Progenitor cell of endocrine pancreas (in vitro differentiated cells): ENCODE results near the gene SLCO6A1. TPM values are rescaled to one million over a fixed set of nuclear protein-coding genes. Genes with fewer than 3 reads are reported as not detected.
"Not testable (repeated sequence)": the region's sequence is repeated elsewhere in the genome, so short reads cannot be mapped to it uniquely, and the experiment has no call there.

Experiments used
- DNase-seq: peaks from one replicate; pipeline ENCODE4 v3.0.0; 2021; ENCODE audit warnings: low spot score; ENCODE audit not compliant: unreplicated experiment
- H3K27ac Mint-ChIP-seq: 2 replicates; pipeline ENCODE4 v1.8.0; 2021; ENCODE audit warnings: mild to moderate bottlenecking, moderate library complexity, mixed read lengths
- H3K27me3 Mint-ChIP-seq: 2 replicates; pipeline ENCODE4 v1.8.0; 2021; ENCODE audit warnings: mixed read lengths
- H3K36me3 Mint-ChIP-seq: 2 replicates; pipeline ENCODE4 v1.8.0; 2022; ENCODE audit warnings: mixed read lengths; ENCODE audit not compliant: insufficient read depth
- H3K4me1 Mint-ChIP-seq: 2 replicates; pipeline ENCODE4 v1.8.0; 2021; ENCODE audit warnings: low read depth, mixed read lengths
- H3K4me3 Mint-ChIP-seq: 2 replicates; pipeline ENCODE4 v1.8.0; 2021; ENCODE audit warnings: low read depth, mild to moderate bottlenecking, moderate library complexity, mixed read lengths
- H3K9me3 Mint-ChIP-seq: 2 replicates; pipeline ENCODE4 v1.8.0; 2021; ENCODE audit warnings: low read depth, mixed read lengths
- CTCF ChIP-seq: fragments of 200-600 bp; sonication (generic); IDR thresholded peaks from one replicate; pipeline ENCODE4 v1.5.0; 2021; ENCODE audit warnings: antibody characterized with exemption, mild to moderate bottlenecking; ENCODE audit not compliant: unreplicated experiment
- total RNA-seq: library from RNA; stranded (reverse); gene quantifications from 2 replicates; pipeline ENCODE4 v1.2.1, GENCODE V29; 2021

SLCO6A1 gene
- total RNA-seq, 1 donor from 2014 or later = 4.9 TPM

- H3K9me3 Mint-ChIP-seq = no peaks in the 10 kb centered on the region
- no peak overlapping the region for H3K27ac Mint-ChIP-seq
- no peak for TF ChIP-seq CTCF
- no peaks in the 10 kb centered on the region for H3K36me3 Mint-ChIP-seq
- DNase-seq = no peak
- no peaks in the 10 kb centered on the region for H3K27me3 Mint-ChIP-seq
- peaks cover 9% of the 10 kb centered on the region for H3K4me1 Mint-ChIP-seq
- no peak overlapping the region for H3K4me3 Mint-ChIP-seq
These were observed 12.9 kb upstream of the SLCO6A1 start for GRCh38 chr5:102511666-102512065.

GRCh38 chr5:102491261-102491914 is 7.4 kb downstream of the SLCO6A1 start:
- peaks cover 16% of the 10 kb centered on the region for H3K9me3 Mint-ChIP-seq
- not testable (repeated sequence) for H3K36me3 Mint-ChIP-seq, H3K4me1 Mint-ChIP-seq, H3K27me3 Mint-ChIP-seq, H3K4me3 Mint-ChIP-seq, H3K27ac Mint-ChIP-seq, DNase-seq

GRCh38 chr5:102483736-102484135 is 15.1 kb downstream of the SLCO6A1 start:
- DNase-seq = no peak
- Mint-ChIP-seq H3K4me1 (peaks cover 4% of the 10 kb centered on the region), H3K27me3 (no peaks in the 10 kb centered on the region), H3K4me3 (no peak overlapping the region), H3K36me3 (no peaks in the 10 kb centered on the region), H3K27ac (no peak overlapping the region), H3K9me3 (no peaks in the 10 kb centered on the region)
- TF ChIP-seq CTCF = no peak

GRCh38 chr5:102481054-102481715 is 17.6 kb downstream of the SLCO6A1 start:
- no peaks in the 10 kb centered on the region for H3K27me3 Mint-ChIP-seq
- H3K4me3 Mint-ChIP-seq = no peak overlapping the region
- TF ChIP-seq CTCF = no peak
- H3K36me3 Mint-ChIP-seq = no peaks in the 10 kb centered on the region
- H3K4me1 Mint-ChIP-seq = peaks cover 4% of the 10 kb centered on the region
- H3K9me3 Mint-ChIP-seq = no peaks in the 10 kb centered on the region
- DNase-seq = no peak
- no peak overlapping the region for H3K27ac Mint-ChIP-seq

GRCh38 chr5:102453716-102454115 is 45.1 kb downstream of the SLCO6A1 start:
- no peak for DNase-seq
- H3K4me3 Mint-ChIP-seq = no peak overlapping the region
- no peak for TF ChIP-seq CTCF
- H3K4me1 Mint-ChIP-seq = no peaks in the 10 kb centered on the region
- peaks cover 12% of the 10 kb centered on the region for H3K9me3 Mint-ChIP-seq
- peaks cover 4% of the 10 kb centered on the region for H3K36me3 Mint-ChIP-seq
- no peak overlapping the region for H3K27ac Mint-ChIP-seq
- H3K27me3 Mint-ChIP-seq = no peaks in the 10 kb centered on the region

GRCh38 chr5:102451082-102451481 is 47.7 kb downstream of the SLCO6A1 start:
- Mint-ChIP-seq H3K9me3 (peaks cover 27% of the 10 kb centered on the region), H3K4me3 (no peak overlapping the region), H3K27me3 (no peaks in the 10 kb centered on the region), H3K36me3 (peaks cover 4% of the 10 kb centered on the region), H3K27ac (no peak overlapping the region), H3K4me1 (no peaks in the 10 kb centered on the region)
- TF ChIP-seq CTCF = no peak
- DNase-seq = no peak
